EL (cell line): ENCODE data around the gene GARNL3.
A peak's percentile ranks its signal among the peaks of the same experiment; 100 is the strongest.

ENCODE experiments used
- DNase-seq: peaks from one replicate; pipeline ENCODE4 v3.0.0-alpha.2; 2016

GARNL3 gene

GRCh38 chr9:127264462-127265219 is at the start of gene GARNL3:
Gene GARNL3, plus strand, starts transcription at chr9:127264774. Its CDS starts 104 bp downstream, at chr9:127264878.
- DNase-seq, result no peak

- DNase-seq, result no peak
These were observed 49.0 kb upstream of the GARNL3 start for GRCh38 chr9:127215268-127216209.

- no peak for DNase-seq
These were observed 48.2 kb upstream of the GARNL3 start for GRCh38 chr9:127216210-127216887.

- no peak for DNase-seq
These were observed 47.7 kb upstream of the GARNL3 start for GRCh38 chr9:127216888-127217217.

GRCh38 chr9:127218818-127219217 is 45.8 kb upstream of the GARNL3 start:
- DNase-seq, result no peak

- DNase-seq, result no peak
These were observed 45.1 kb upstream of the GARNL3 start for GRCh38 chr9:127219520-127219919.

- no peak for DNase-seq
These were observed 42.9 kb upstream of the GARNL3 start for GRCh38 chr9:127221695-127222094.

GRCh38 chr9:127222388-127223095 is 42.0 kb upstream of the GARNL3 start:
- DNase-seq, result no peak

GRCh38 chr9:127223266-127223665 is 41.3 kb upstream of the GARNL3 start:
- no peak for DNase-seq

GRCh38 chr9:127223810-127224177 is 40.8 kb upstream of the GARNL3 start:
- no peak for DNase-seq

GRCh38 chr9:127224178-127224882 is 40.2 kb upstream of the GARNL3 start:
- DNase-seq, result peak; percentile 85

GRCh38 chr9:127224883-127225739 is 39.5 kb upstream of the GARNL3 start:
- peak; percentile 90 for DNase-seq

- DNase-seq, result peak; percentile 37
These were observed 38.6 kb upstream of the GARNL3 start for GRCh38 chr9:127225801-127226625.

- DNase-seq, result no peak
These were observed 34.7 kb upstream of the GARNL3 start for GRCh38 chr9:127229691-127230417.

- DNase-seq, result no peak
These were observed 32.9 kb upstream of the GARNL3 start for GRCh38 chr9:127231666-127232065.

GRCh38 chr9:127232833-127233549 is 31.6 kb upstream of the GARNL3 start:
- peak; percentile 14 for DNase-seq

- DNase-seq, result no peak
These were observed 31.0 kb upstream of the GARNL3 start for GRCh38 chr9:127233550-127233949.

- DNase-seq, result no peak
These were observed 30.6 kb upstream of the GARNL3 start for GRCh38 chr9:127233989-127234388.

- DNase-seq, result no peak
These were observed 26.8 kb upstream of the GARNL3 start for GRCh38 chr9:127237801-127238200.
